GM08714 (cell line): ENCODE measurements around the gene TPRG1L.
"Not testable (repeated sequence)": the region's sequence is repeated elsewhere in the genome, so short reads cannot be mapped to it uniquely, and the experiment has no call there.

ENCODE experiments used
- H3K4me3 ChIP-seq: fragments of 200-500 bp; sonication (Bioruptor generic); 2 replicates; pipeline ENCODE4 v1.5.1; 2014; ENCODE audit warnings: mild to moderate bottlenecking, low read length, inconsistent platforms
- ZNF274 ChIP-seq: IDR thresholded peaks from 2 replicates; pipeline ENCODE4 v1.6.1; 2012; ENCODE audit warnings: mild to moderate bottlenecking, low read depth, low read length

The TPRG1L gene

DNA sequence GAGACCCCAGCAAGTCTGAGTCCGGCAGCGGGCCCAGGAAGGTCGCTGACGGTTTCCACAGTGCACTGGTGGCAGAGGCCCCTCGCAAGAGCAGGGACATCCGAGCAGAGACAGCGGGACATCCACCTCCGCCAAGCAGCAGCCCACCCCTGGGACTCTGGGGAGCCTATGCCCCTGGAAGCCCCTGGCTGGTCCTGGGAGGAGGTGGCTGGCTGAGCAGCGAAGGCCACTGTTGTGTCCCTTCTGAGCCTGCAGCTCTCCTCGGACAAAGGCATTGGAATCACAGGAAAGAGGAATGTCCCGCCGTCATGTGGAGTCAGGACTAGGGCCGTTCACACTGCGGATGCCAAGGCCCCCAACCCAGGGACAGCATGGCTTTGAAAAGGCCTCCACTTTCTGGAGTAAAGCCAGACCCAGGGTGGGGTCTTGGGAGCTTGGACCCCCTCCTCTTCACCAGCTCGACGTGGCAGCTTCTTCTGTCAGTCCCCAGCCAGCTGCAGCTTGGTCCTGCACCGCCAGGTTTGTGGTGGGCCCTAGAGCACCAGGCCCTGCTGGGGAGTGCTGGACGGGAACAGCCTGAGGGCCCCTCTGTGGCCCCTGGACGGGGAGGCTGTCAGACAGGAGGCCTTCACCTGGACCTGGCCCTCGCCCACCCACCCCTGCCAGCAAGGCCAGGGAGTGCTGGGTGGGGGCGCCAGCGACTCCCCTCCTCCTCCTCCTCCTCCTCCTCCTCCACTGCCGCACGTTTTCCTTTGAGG lies 14.9 kb upstream of the TPRG1L start:
- no peak for TF ChIP-seq ZNF274
- H3K4me3 ChIP-seq = no peak overlapping the region

DNA sequence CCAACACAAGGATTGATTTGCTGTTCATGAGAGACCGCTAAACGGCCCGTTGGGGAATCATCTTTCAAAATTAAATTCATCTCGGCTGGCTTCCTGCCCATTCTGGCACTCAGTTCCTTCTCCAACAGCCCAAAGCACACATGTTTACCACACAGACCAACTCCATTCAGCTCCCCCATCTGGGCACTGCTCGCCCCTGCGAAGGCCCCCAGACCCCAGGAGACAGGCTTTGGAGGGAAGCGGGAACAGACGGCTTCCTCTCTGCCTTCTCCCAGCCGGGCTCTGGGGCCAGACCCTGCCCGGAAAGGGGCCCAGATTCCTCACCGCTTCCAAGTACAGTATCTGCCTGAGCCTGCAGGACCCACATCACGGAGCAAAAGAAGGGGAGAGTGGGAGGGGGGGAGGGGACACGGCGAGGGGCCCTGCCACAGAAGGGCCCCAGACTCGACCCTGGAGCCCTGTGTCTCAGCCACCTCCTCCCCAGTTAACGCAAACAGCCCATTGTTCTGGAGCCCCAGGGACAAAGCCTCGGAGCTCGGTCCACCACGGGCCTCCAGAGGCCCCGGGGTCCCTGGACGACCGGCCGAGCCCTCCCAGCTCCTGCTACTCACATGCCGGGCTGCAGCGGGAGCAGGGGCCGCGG lies 14.2 kb upstream of the TPRG1L start:
- TF ChIP-seq ZNF274 = no peak
- H3K4me3 ChIP-seq = no peak overlapping the region

DNA sequence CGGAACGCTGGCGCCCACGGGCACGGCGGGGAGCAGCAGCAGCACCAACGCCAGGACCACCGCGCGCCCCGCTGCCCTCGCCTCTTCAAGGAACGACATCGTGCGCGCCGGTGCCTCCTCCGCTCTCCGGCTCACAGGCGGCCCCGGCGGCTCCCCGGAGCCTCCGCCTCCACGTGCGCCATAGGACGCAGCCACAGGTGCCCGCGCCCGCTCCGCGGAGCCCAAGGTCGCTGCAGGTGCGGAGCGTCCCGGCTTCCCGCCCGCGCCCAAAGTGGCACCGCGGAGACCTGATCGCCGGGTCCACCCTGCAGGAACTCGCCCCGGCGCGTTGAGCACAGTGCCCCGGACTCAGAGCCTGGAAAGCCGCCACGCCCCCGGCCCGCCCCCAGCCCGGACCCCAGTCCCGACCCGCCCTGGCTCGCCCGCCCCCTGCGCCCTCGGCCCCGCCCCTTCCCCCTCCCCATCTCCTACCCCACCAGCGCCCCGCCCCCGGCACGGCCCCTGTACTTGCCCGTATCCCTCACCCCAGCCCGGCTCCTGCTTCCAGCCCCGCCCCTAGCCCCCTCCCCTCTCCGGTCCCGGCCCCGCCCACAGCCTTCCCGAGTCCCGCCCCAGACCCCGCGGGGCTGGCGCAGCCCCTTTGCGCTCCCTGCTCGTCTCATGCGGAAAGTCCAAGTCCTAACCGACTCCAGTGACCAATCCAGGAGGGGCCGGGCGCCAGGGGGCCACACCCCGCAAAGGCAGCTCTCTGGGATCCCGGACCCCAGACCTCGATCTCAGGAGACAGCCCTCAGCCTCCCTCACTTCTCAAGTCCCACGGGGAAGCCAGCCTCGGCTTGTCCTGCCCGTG lies 13.4 kb upstream of the TPRG1L start, which contains the start of gene MEGF6:
Gene MEGF6 (minus strand): TSS at position 339 of the 850 bp plus-strand sequence. CDS start 240 bp downstream, at position 99.
- H3K4me3 ChIP-seq = no peak within 1 kb of the TSS

DNA sequence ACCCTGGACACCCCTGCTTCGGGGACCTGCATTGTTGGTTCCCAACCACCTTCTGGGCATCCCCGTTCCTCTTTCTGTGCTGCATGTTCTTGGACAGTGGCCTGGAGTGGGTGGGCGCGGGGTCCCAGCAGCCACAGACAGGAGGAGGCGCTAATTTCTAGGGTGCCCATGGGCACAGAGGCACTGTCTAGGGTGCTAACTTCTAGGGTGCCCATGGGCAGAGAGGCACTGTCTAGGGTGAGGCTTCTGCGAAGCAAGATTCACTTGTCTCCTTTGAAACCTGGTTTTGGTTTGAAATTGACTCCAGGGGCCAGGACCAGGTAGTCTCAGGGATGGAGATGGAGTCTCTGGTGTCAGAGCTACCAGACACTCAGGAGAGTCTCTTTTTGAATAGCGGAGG lies 12.7 kb upstream of the TPRG1L start:
- TF ChIP-seq ZNF274 = no peak
- H3K4me3 ChIP-seq = no peak overlapping the region

More for the DNA sequence above, 13.4 kb upstream of the TPRG1L start, which contains the start of gene MEGF6:
- no peak for TF ChIP-seq ZNF274

GRCh38 chr1:3614755-3615742 lies 9.8 kb upstream of the TPRG1L start:
- TF ChIP-seq ZNF274 = no peak
- no peak overlapping the region for H3K4me3 ChIP-seq

DNA sequence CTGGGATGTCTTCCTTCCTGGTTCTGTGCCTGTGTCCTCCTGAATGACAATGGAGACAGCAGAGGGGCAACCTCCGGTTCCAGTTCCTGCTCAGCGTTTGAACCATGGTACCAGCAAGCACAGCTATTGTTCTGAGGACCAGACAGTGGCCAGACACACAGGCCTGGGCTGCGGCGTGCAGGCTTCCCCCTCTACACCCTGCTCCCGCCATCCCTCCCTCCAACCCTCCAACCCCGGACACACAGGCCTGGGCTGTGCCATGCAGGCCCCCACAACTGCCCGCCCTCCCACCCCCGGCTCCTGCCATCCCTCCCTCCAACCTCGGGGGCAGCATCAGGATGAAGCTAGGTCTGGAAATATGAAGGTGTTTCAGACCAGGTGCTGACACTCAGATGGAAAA lies 8.0 kb upstream of the TPRG1L start:
- no peak for TF ChIP-seq ZNF274
- no peak overlapping the region for H3K4me3 ChIP-seq

DNA sequence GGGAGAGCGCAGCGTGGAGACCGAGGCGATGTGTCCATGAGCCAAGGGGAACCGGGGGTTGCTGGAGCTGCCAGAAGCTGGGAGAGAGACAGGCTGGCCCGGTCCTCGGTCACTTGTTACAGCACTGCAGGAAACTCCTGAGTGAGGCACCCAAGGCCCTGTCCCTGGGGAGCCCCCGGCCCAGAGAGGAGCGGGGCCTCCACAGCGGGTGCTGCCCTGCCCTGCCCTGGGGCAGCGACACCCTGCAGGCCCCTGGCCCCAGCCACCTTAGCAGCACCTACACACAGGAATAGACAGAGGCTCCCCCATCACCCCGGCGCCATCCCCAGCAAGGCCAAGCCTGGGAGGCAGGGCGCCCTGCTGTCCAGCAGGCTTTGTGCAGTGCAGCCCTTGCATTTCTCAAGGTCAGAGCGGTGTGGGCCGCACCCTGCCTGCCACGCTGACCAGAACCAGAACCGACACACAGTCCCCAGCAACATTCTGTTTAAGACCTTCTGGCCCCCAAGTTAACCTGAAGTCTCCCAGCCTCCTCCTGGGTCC lies 6.9 kb upstream of the TPRG1L start:
- no peak for TF ChIP-seq ZNF274
- no peak overlapping the region for H3K4me3 ChIP-seq

DNA sequence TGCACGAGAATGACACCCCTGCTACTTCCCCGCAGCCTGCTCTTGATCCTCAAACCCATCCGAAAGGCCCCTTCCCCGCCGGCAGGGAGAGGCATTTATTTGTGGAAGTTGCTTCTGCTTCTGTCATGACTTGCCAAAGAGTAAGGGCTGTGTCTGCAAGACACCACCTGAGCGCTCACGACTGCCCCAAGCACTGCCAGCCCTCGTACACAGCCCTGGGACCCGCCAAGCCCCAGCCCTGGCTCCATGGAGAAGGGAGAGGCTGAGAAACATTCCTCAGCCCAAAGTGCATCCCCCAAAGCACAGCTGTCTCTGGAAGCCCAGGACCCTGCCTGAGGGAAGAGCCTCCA lies 6.3 kb upstream of the TPRG1L start:
- no peak overlapping the region for H3K4me3 ChIP-seq
- no peak for TF ChIP-seq ZNF274

GRCh38 chr1:3618881-3619671 lies 5.7 kb upstream of the TPRG1L start:
- H3K4me3 ChIP-seq = no peak overlapping the region
- no peak for TF ChIP-seq ZNF274

GRCh38 chr1:3620708-3621107 lies 4.1 kb upstream of the TPRG1L start:
- TF ChIP-seq ZNF274 = no peak
- H3K4me3 ChIP-seq = no peak overlapping the region

GRCh38 chr1:3621151-3621671 lies 3.6 kb upstream of the TPRG1L start:
- H3K4me3 ChIP-seq = not testable (repeated sequence)

GRCh38 chr1:3622102-3622501 lies 2.7 kb upstream of the TPRG1L start:
- H3K4me3 ChIP-seq = not testable (repeated sequence)
